ENCODE data around the gene PPT2.

PPT2 gene

GRCh38 chr6:32153564-32154513, at the start of gene PPT2:
PPT2 (plus strand) TSS chr6:32154141; CDS start chr6:32154595, 454 bp downstream.
- peak; percentile 70 to 72 for DNase-seq (ENCODE audit: low read depth in 2 of 2)

- no peak for DNase-seq (ENCODE audit: low read depth in 2 of 2)
Measured at GRCh38 chr6:32105433-32105832, 48.5 kb upstream of the PPT2 start.

- no peak for DNase-seq (ENCODE audit: low read depth in 2 of 2)
Measured at GRCh38 chr6:32107406-32107805, 46.5 kb upstream of the PPT2 start.

- DNase-seq (ENCODE audit: low read depth in 2 of 2) = no peak
Measured at GRCh38 chr6:32108094-32108627, 45.8 kb upstream of the PPT2 start.

- no peak for DNase-seq (ENCODE audit: low read depth in 2 of 2)
Measured at GRCh38 chr6:32108727-32109113, 45.2 kb upstream of the PPT2 start.

GRCh38 chr6:32109114-32109764, 44.7 kb upstream of the PPT2 start, which contains the start of gene TNXB:
TNXB (minus strand) TSS chr6:32109338; CDS start chr6:32098198, 11,140 bp downstream.
- DNase-seq (ENCODE audit: low read depth in 2 of 2) = no peak

GRCh38 chr6:32109765-32110160, 44.2 kb upstream of the PPT2 start:
- DNase-seq (ENCODE audit: low read depth in 2 of 2) = no peak

- no peak for DNase-seq (ENCODE audit: low read depth in 2 of 2)
Measured at GRCh38 chr6:32110632-32111031, 43.3 kb upstream of the PPT2 start.

- no peak for DNase-seq (ENCODE audit: low read depth in 2 of 2)
Measured at GRCh38 chr6:32111424-32112066, 42.4 kb upstream of the PPT2 start.

- no peak for DNase-seq (ENCODE audit: low read depth in 2 of 2)
Measured at GRCh38 chr6:32112431-32112980, 41.4 kb upstream of the PPT2 start.

- no peak for DNase-seq (ENCODE audit: low read depth in 2 of 2)
Measured at GRCh38 chr6:32113386-32114352, 40.3 kb upstream of the PPT2 start.

- DNase-seq (ENCODE audit: low read depth in 2 of 2) = no peak
Measured at GRCh38 chr6:32114796-32115195, 39.1 kb upstream of the PPT2 start.

- no peak for DNase-seq (ENCODE audit: low read depth in 2 of 2)
Measured at GRCh38 chr6:32115623-32116022, 38.3 kb upstream of the PPT2 start.

GRCh38 chr6:32116674-32117073, 37.3 kb upstream of the PPT2 start:
- no peak for DNase-seq (ENCODE audit: low read depth in 2 of 2)

GRCh38 chr6:32117461-32117860, 36.5 kb upstream of the PPT2 start:
- DNase-seq (ENCODE audit: low read depth in 2 of 2) = no peak

- DNase-seq (ENCODE audit: low read depth in 2 of 2) = peak; percentile 41 to 48
Measured at GRCh38 chr6:32118782-32119628, 34.9 kb upstream of the PPT2 start.

- no peak for DNase-seq (ENCODE audit: low read depth in 2 of 2)
Measured at GRCh38 chr6:32120573-32121059, 33.3 kb upstream of the PPT2 start.

- no peak for DNase-seq (ENCODE audit: low read depth in 2 of 2)
Measured at GRCh38 chr6:32123681-32124080, 30.3 kb upstream of the PPT2 start.

GRCh38 chr6:32126880-32127279, 27.1 kb upstream of the PPT2 start:
- DNase-seq (ENCODE audit: low read depth in 2 of 2) = no peak

- DNase-seq (ENCODE audit: low read depth in 2 of 2) = no peak
Measured at GRCh38 chr6:32127409-32127716, 26.6 kb upstream of the PPT2 start.
